ENCODE results near the gene TEAD3. TPM values are rescaled to one million over a fixed set of nuclear protein-coding genes. Genes with fewer than 3 reads are reported as not detected.

TEAD3 gene
- total and polyA plus RNA-seq, 2 of the 4 experiments (the other 2 are of a cell fraction): 5.2 to 28.0 TPM

DNA sequence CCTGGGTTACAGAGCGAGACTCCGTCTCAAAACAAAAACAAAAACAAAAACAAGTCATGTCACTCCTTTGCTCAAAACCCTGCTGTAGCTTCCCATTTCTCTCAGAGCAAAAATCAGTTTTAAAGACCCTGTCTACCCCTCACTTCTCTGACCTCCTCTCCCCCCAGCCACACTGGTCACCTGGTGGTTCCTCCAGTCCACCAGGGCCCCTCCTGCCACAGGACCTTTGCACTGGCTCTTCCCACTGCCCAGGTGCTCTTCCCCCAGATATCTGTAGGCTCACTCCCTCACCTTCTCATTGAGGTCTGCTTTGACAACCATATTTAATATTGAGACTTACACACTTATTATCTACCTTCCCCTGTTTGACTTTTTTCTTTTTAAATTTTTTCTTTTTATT lies 4.9 kb upstream of the TEAD3 start:
- H3K9ac ChIP-seq (ENCODE audit: low read depth, low read length): no peak overlapping the region
- no peak overlapping the region for H3K56ac ChIP-seq (ENCODE audit: extremely low read depth, insufficient read depth, low read length)
- H3K4me3 ChIP-seq (ENCODE audit: insufficient read depth, low read depth, low read length): no peak overlapping the region
- H4K91ac ChIP-seq (ENCODE audit: insufficient read depth, low read depth, low read length): no peak overlapping the region
- H3K27me3 ChIP-seq (ENCODE audit: control insufficient read depth, insufficient read depth, low read length): peaks cover 16% of the 10 kb centered on the region
- no peak overlapping the region for H2BK120ac ChIP-seq (ENCODE audit: low read depth, low read length)
- no peak overlapping the region for H2BK15ac ChIP-seq (ENCODE audit: low read depth, low read length)
- no peak overlapping the region for H2AK9ac ChIP-seq (replicated peaks; ENCODE audit: low read depth, low read length, poor library complexity)
- H3K4me1 ChIP-seq (ENCODE audit: control insufficient read depth, insufficient read depth, low read length): peaks cover 9% of the 10 kb centered on the region
- no peaks in the 10 kb centered on the region for H4K20me1 ChIP-seq (ENCODE audit: insufficient read depth, low read length)
- CTCF ChIA-PET: no interaction called here
- intact Hi-C loops (cut with micrococcal nuclease): no loop called here
- in situ Hi-C loops (cut with MboI; ENCODE audit: low sequenced_read_pairs): no loop called here
- no peaks in the 10 kb centered on the region for H3K36me3 ChIP-seq (ENCODE audit: control insufficient read depth, insufficient read depth, low read length)
- H3K9me1 ChIP-seq (ENCODE audit: insufficient read depth, low read length): peaks cover 17% of the 10 kb centered on the region
- no peak overlapping the region for H3K14ac ChIP-seq (replicated peaks; ENCODE audit: low read depth, low read length)
- DNase-seq: no peak
- no peak overlapping the region for H3K23ac ChIP-seq (ENCODE audit: low read depth, low read length)
- ATAC-seq (ENCODE audit: low read depth): no peak
- H3K18ac ChIP-seq (ENCODE audit: low read depth, low read length): no peak overlapping the region
- peaks cover 0 to 15% of the 10 kb centered on the region in 2 experiments; a peak in 2 of 4 replicates for H3K79me1 ChIP-seq (ENCODE audit: low read depth in 1 of 2, low read length in 2 of 2)
- H2AK5ac ChIP-seq (ENCODE audit: low read depth, low read length): no peak overlapping the region
- no peak overlapping the region for H3K4ac ChIP-seq (ENCODE audit: low read depth, low read length)
- H2BK5ac ChIP-seq (ENCODE audit: low read depth, low read length, poor library complexity, severe bottlenecking): no peak overlapping the region
- peaks cover 2% of the 10 kb centered on the region; the same call in 1 of the 2 replicates for H3K9me3 ChIP-seq (ENCODE audit: control insufficient read depth, insufficient read depth, low read length)
- H4K8ac ChIP-seq (ENCODE audit: low read depth in 2 of 2, low read length in 2 of 2): no peak overlapping the region
- POLR2A ChIA-PET (ENCODE audit: unreplicated experiment): no interaction called here
- no peak overlapping the region for H4K5ac ChIP-seq (ENCODE audit: low read depth, low read length)
- dilution Hi-C loops (cut with HindIII; ENCODE audit: low sequenced_read_pairs, unreplicated experiment): no loop called here
- no TSS peak for BruUV-seq (replicated peaks)
- no peak overlapping the region for H3K27ac ChIP-seq (ENCODE audit: insufficient read depth, low read length)
- no peak overlapping the region for H2BK20ac ChIP-seq (ENCODE audit: low read depth, low read length)
- H3K4me2 ChIP-seq (ENCODE audit: low read depth, low read length): no peak overlapping the region
- TF ChIP-seq FOS (IDR thresholded peaks at IDR 0.05; ENCODE audit: low read depth, low read length) (no peak), MAZ (IDR thresholded peaks at IDR 0.05; ENCODE audit: borderline replicate concordance, low read depth, low read length) (no peak)
- H2AFZ ChIP-seq (replicated peaks; ENCODE audit: low read length, poor library complexity): no peak overlapping the region
- no CpG with 5 or more reads among the region's 2 CpGs for WGBS, 2 experiments (ENCODE audit: extremely low coverage in 2 of 2, insufficient read length in 1 of 2)
